Ovary (tissue), 9 donors: ENCODE results near the gene ACKR4. TPM values are rescaled to one million over a fixed set of nuclear protein-coding genes. Genes with fewer than 3 reads are reported as not detected.
"Not testable (repeated sequence)": the region's sequence is repeated elsewhere in the genome, so short reads cannot be mapped to it uniquely, and the experiment has no call there.

Source experiments
- DNase-seq, 5 donors: peaks; one replicate each; pipeline ENCODE4 v3.0.0-alpha.2; 2019 to 2020
- H3K27ac ChIP-seq, 2 donors: fragments of 200-600 bp; one replicate each; pipeline versions ENCODE4 v1.5.1 to v1.8.0; 2019 to 2022
- H3K27me3 ChIP-seq: fragments of 200-600 bp; one replicate; pipeline ENCODE4 v1.8.0; 2022
- H3K36me3 ChIP-seq: fragments of 200-600 bp; sonication (generic); one replicate; pipeline ENCODE4 v1.5.1; 2019
- H3K4me1 ChIP-seq: one replicate; pipeline ENCODE4 v1.8.1; 2013; ENCODE audit warnings: mild to moderate bottlenecking, moderate library complexity; ENCODE audit not compliant: insufficient read depth
- H3K4me3 ChIP-seq: fragments of 200-600 bp; sonication (generic); one replicate; pipeline ENCODE4 v1.5.1; 2017
- H3K9me3 ChIP-seq, 2 donors: fragments of 200-600 bp in 1 of 2; sonication (generic) in 1 of 2; one replicate each; pipeline versions ENCODE4 v1.5.1 to v1.8.1; 2013 to 2019; ENCODE audit warnings: mild to moderate bottlenecking in 1 of 2, moderate library complexity in 1 of 2
- EP300 ChIP-seq: sonication (generic); formaldehyde crosslinking; IDR thresholded peaks from one replicate; pipeline ENCODE4 v1.6.1; 2017; ENCODE audit warnings: antibody characterized with exemption
- POLR2A ChIP-seq: fragments of 450-650 bp; IDR thresholded peaks from one replicate; pipeline ENCODE4 v1.6.1; 2017; ENCODE audit warnings: antibody characterized with exemption, mild to moderate bottlenecking, moderate library complexity
- WGBS, 3 donors: extraction: QIAGEN DNeasy Blood & Tissue Kit in 1 of 3; methylation state at CpG; one replicate each; pipeline versions ENCODE4 v1.1.5 to v1.1.7; 2013 to 2017; 5-methylcytosine and 5-hydroxymethylcytosine counted together
- intact Hi-C, 4 donors: fragments of 100-400 bp; cut with DNase I; formaldehyde crosslinking; loops; one replicate each; pipeline versions ENCODE4 v1.11.0 to v1.15.1; 2022 to 2023
- polyA plus RNA-seq, 2 donors: library from polyadenylated mRNA; stranded (reverse); fragments of 200-250 nt in 1 of 2; fragments of 350-450 nt in 1 of 2; fragmentation: Illumina TruSeq in 1 of 2; extraction: RNeasy Lipid Tissue Mini Kit (QIAGEN cat#74804) in 1 of 2; gene quantifications; one replicate each; pipeline ENCODE4 v1.2.3, GENCODE V29; 2013 to 2014
- total RNA-seq, 7 donors: library from RNA; depleted of rRNA in 2 of 7; stranded (reverse); fragments of >200 nt in 2 of 7; fragmentation: NEBNext Ultra II Directional in 3 of 7; extraction: Animal tissue kit (Norgen Biotek cat#: 25700) in 3 of 7; gene quantifications; one replicate each; pipeline versions ENCODE4 v1.1.0 to v1.2.4, GENCODE V29; 2016 to 2023
- TF ChIP-seq, protein P1 (sequence below), 3 donors: fragments of 450-650 bp in 2 of 3; fragments of 200-600 bp in 1 of 3; IDR thresholded peaks; one replicate each; pipeline versions ENCODE4 v1.5.1 to v1.8.0; 2016 to 2022; ENCODE audit warnings: antibody characterized with exemption in 3 of 3, mild to moderate bottlenecking in 1 of 3
- donor health status: DM: no; HTN: no; CAD: no; lungs with moderate emphysema.
- donor health status: DM: no; HTN: no; CAD: no.
- donor health status: Bipolar disorder and iron deficiency.
- donor health status: DM: yes; HTN: yes; CAD: no.
- donor health status: DM: no; HTN: no; CAD: no.
- donor health status: DM: yes; HTN: yes; CAD: no.

Gene ACKR4
- total and polyA plus RNA-seq, 9 donors = 0.17 to 5.4 (median 0.30) TPM

DNA sequence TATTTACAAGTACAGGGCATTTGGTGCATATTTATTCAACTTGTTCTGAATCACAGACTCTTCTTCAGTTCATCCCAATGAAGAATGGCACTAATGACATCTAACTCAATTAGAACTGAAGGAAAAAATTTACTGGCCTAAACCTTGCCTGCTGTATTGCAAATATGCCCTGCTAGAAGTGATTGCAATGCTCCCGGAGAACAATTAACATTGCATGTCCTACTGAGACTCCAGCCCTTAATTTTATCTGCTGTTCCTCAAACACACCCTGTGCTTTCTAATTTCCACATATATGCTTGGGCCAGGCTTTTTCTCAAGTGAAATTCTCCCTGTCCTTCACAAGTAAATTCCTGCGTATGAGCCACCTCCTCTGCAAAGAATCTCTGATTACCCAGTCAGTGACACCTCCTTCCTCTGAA lies 8.3 kb downstream of the ACKR4 start:
- H3K9me3 ChIP-seq = no peaks in the 10 kb centered on the region
- no peaks in the 10 kb centered on the region for H3K27me3 ChIP-seq
- TF ChIP-seq, protein P1, sequence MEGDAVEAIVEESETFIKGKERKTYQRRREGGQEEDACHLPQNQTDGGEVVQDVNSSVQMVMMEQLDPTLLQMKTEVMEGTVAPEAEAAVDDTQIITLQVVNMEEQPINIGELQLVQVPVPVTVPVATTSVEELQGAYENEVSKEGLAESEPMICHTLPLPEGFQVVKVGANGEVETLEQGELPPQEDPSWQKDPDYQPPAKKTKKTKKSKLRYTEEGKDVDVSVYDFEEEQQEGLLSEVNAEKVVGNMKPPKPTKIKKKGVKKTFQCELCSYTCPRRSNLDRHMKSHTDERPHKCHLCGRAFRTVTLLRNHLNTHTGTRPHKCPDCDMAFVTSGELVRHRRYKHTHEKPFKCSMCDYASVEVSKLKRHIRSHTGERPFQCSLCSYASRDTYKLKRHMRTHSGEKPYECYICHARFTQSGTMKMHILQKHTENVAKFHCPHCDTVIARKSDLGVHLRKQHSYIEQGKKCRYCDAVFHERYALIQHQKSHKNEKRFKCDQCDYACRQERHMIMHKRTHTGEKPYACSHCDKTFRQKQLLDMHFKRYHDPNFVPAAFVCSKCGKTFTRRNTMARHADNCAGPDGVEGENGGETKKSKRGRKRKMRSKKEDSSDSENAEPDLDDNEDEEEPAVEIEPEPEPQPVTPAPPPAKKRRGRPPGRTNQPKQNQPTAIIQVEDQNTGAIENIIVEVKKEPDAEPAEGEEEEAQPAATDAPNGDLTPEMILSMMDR (IDR thresholded peaks at IDR 0.05) = no peak
- intact Hi-C loops = no loop called here
- no peak for DNase-seq
- H3K4me3 ChIP-seq = no peak overlapping the region
- WGBS, 3 donors = 50 to 76% (median 64%) methylated on average over 2 of the region's 2 CpGs
- no peaks in the 10 kb centered on the region for H3K4me1 ChIP-seq
- H3K36me3 ChIP-seq = no peaks in the 10 kb centered on the region
- H3K27ac ChIP-seq = no peak overlapping the region

DNA sequence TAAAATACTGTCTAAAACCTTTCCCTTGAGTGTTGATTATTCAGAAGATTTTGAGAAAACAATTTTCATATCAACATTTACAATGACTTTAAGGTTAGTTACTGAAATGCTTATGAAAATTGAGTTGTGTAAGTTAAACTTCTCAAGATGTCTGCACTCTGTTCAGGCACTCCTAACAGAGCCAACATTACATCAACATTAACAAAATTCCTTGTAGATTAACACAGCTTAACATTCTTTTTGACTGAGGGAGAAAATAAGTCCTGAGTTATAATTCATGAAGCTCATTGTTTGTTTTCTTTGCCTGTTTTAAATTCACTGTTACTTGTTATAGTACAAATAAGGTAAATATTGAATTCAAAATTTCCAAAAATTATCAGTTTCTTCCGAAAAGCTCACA lies 9.0 kb downstream of the ACKR4 start:
- WGBS, 3 donors = 25 to 43% (median 42%) methylated on average over 1 of the region's 1 CpG
- H3K36me3 ChIP-seq = no peaks in the 10 kb centered on the region
- no peaks in the 10 kb centered on the region for H3K4me1 ChIP-seq
- DNase-seq = no peak
- no peak for TF ChIP-seq EP300
- no peak overlapping the region for H3K4me3 ChIP-seq
- intact Hi-C loops = no loop called here
- H3K9me3 ChIP-seq = no peaks in the 10 kb centered on the region
- no peak overlapping the region for H3K27ac ChIP-seq
- no peaks in the 10 kb centered on the region for H3K27me3 ChIP-seq

DNA sequence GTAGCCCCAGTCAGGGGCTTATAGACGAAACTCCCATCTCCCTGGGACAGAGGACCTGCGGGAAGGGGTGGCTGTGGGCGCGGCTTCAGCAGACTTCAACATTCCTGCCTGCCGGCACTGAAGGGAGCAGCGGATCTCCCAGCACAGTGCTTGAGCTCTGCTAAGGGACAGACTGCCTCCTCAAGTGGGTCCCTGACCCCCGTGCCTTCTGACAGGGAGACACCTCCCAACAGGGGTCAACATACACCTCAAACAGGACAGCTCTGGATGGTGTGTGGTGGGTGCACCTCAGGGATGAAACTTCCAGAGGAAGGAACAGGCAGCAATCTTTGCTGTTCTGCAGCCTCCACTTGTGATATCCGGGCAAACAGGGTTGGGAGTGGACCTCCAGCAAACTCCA lies 9.6 kb downstream of the ACKR4 start:
- H3K27ac ChIP-seq, DNase-seq, H3K4me1 ChIP-seq, H3K27me3 ChIP-seq, H3K9me3 ChIP-seq, H3K4me3 ChIP-seq, intact Hi-C loops, H3K36me3 ChIP-seq: not testable (repeated sequence)
- WGBS, 3 donors = 80 to 89% (median 87%) methylated on average over 8 of the region's 8 CpGs

DNA sequence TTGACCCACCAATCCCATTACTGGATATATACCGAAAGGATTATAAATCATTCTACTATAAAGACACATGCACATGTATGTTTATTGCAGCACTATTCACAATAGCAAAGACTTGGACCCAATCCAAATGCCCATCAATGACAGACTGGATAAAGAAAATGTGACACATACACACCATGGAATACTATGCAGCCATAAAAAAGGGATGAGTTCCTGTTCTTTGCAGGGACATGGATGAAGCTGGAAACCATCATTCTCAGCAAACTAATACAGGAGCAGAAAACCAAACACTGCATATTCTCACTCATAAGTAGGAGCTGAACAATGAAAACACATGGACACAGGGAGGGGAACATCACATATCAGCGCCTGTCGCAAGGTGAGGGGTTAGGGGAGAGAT lies 18.2 kb downstream of the ACKR4 start:
- H3K4me3 ChIP-seq, H3K9me3 ChIP-seq, DNase-seq, intact Hi-C loops, H3K36me3 ChIP-seq, H3K4me1 ChIP-seq, H3K27ac ChIP-seq, H3K27me3 ChIP-seq: not testable (repeated sequence)
- WGBS, 3 donors = 97 to 99% (median 99%) methylated on average over 3 of the region's 3 CpGs

DNA sequence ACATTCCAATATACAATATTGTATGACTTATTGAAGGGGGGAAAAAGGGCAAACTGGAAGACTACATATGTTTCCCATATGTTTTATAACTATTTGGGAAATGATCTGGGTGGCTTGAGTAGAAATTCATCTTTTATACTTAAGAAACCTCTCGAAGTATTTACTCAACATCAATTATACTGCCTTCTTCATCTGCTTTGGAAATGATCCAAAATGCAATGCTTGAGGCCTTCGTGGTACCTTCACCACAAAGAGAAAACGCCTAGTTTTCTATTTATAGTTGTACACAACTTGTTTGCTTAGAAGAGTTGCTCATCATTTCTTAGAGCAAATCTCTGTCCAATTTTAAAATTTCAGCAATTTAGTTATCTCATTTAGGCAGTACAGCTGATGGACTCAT lies 18.8 kb downstream of the ACKR4 start:
- intact Hi-C loops = no loop called here
- Histone ChIP-seq H3K27me3 (no peaks in the 10 kb centered on the region), H3K36me3 (no peaks in the 10 kb centered on the region), H3K4me3 (no peak overlapping the region), H3K27ac (no peak overlapping the region), H3K4me1 (no peaks in the 10 kb centered on the region), H3K9me3 (no peaks in the 10 kb centered on the region)
- TF ChIP-seq EP300 (no peak), POLR2A (no peak)
- TF ChIP-seq, protein P1 (IDR thresholded peaks at IDR 0.05) = no peak
- 71 to 74% (median 72%) methylated on average over 3 of the region's 3 CpGs for WGBS, 3 donors
- no peak for DNase-seq

DNA sequence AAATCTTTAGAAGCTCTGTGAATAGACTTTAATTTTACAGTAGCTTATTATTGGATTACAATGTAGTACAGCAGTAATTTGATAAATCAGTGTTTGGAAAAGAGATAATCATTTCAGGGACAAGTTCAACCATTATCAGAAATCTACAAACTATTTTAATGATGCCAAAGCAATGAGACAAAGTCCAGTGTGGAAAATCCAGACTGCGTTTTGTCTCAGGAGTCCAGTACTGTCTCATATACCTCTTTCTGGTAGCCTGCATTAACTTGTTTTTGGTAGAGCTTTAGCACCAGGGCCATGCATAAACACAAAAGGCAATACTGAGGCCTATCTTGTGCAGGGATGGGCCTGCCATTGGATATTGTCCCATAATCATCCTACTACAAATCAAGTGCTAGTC lies 19.7 kb downstream of the ACKR4 start:
- H3K4me3 ChIP-seq = no peak overlapping the region
- no peaks in the 10 kb centered on the region for H3K9me3 ChIP-seq
- no peak for TF ChIP-seq POLR2A
- no peak for TF ChIP-seq EP300
- TF ChIP-seq, protein P1 (IDR thresholded peaks at IDR 0.05) = no peak
- WGBS, 3 donors = 93 to 99% (median 94%) methylated on average over 1 of the region's 1 CpG
- no peaks in the 10 kb centered on the region for H3K27me3 ChIP-seq
- H3K27ac ChIP-seq = no peak overlapping the region
- no peaks in the 10 kb centered on the region for H3K4me1 ChIP-seq
- H3K36me3 ChIP-seq = no peaks in the 10 kb centered on the region
- DNase-seq = no peak
- intact Hi-C loops = no loop called here
